Left lung (tissue), 10 donors: ENCODE data around the gene RGS7. TPM values are rescaled to one million over a fixed set of nuclear protein-coding genes. Genes with fewer than 3 reads are reported as not detected.

Source experiments
- ATAC-seq: fragments of 200-7000 bp; cut with Tn5 transposase; one replicate; pipeline ENCODE4 v1.9.1; 2020; ENCODE audit warnings: moderate library complexity
- DNase-seq, 4 donors: peaks; one replicate each; pipeline ENCODE4 v3.0.0-alpha.2; 2013 to 2020
- H3K27ac ChIP-seq, 2 donors: fragments of 200-600 bp; sonication (generic) in 1 of 2; one replicate each; pipeline versions ENCODE4 v1.5.0 to v1.8.0; 2020 to 2021
- H3K27me3 ChIP-seq, 2 donors: fragments of 200-600 bp; sonication (generic) in 1 of 2; one replicate each; pipeline versions ENCODE4 v1.5.0 to v1.8.0; 2020 to 2021
- H3K36me3 ChIP-seq, 2 donors: fragments of 200-600 bp; sonication (generic) in 1 of 2; one replicate each; pipeline versions ENCODE4 v1.5.0 to v1.8.0; 2020 to 2021
- H3K4me1 ChIP-seq, 2 donors: fragments of 200-600 bp; one replicate each; pipeline ENCODE4 v1.8.0; 2021
- H3K4me3 ChIP-seq, 2 donors: fragments of 200-600 bp; sonication (generic) in 1 of 2; one replicate each; pipeline versions ENCODE4 v1.5.0 to v1.8.0; 2020 to 2021; ENCODE audit warnings: mild to moderate bottlenecking in 1 of 2
- H3K9me3 ChIP-seq, 2 donors: fragments of 200-600 bp; sonication (generic) in 1 of 2; one replicate each; pipeline versions ENCODE4 v1.5.0 to v1.8.0; 2020 to 2021
- CTCF ChIP-seq, 2 donors: fragments of 200-600 bp; sonication (generic) in 1 of 2; IDR thresholded peaks; one replicate each; pipeline versions ENCODE4 v1.5.0 to v1.8.0; 2021; ENCODE audit warnings: antibody characterized with exemption in 2 of 2
- intact Hi-C, 2 donors: fragments of 100-400 bp; cut with DNase I; formaldehyde crosslinking; loops; one replicate each; pipeline versions ENCODE4 v1.11.2 to v1.14.2; 2022
- polyA plus RNA-seq, 6 donors: library from polyadenylated mRNA; unstranded; fragments of 120-200 nt; gene quantifications; one replicate each; pipeline ENCODE4 v1.2.1, GENCODE V29; 2013; ENCODE audit not compliant: insufficient read length in 6 of 6
- total RNA-seq, 2 donors: library from RNA; stranded (reverse); fragmentation: NEBNext Ultra II Directional; extraction: Animal tissue kit (Norgen Biotek cat#: 25700); gene quantifications; one replicate each; pipeline ENCODE4 v1.2.1, GENCODE V29; 2021
- donor health status: DM: no; HTN: yes; CAD: no.
- donor health status: DM: no; HTN: no; CAD: no.

RGS7 gene
- total and polyA plus RNA-seq, 8 donors: 0.11 to 0.43 (median 0.30) TPM; not detected in 2

DNA sequence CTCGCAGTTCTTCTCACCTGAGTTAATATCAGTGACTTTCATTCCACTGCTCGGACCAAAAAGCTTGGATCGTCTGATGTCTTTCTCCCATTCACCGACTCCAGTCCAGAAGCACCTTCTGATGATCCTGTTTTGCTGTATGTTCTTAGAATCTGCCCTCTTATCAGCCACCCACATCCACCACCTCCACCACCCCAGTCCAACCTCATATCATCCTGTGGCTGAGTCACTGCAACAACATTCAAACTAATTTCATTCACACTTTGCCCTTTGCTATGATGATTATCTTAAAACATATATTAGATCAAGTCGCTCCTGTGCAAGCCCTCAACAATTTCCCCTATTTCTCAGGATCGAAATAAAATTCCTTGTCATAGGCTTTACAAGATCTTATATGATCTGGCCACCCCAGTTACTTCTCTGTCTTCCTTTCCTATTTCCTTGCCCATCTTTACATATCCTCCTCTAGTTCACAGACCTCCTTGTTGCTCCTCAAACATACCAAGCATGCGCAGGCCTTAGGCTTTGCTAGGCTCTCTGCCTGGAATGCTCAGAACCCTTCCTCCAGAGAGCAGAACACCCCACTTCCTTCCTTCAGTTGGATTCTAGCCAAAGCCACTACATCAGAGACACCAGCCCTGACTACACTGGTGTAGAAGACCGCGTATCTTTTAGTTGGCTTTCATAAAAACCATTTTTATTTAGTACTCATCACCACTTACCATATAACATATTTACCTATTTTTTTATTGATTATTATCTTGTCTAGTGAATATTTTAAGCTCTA is 409.4 kb downstream of the RGS7 start:
- H3K36me3 ChIP-seq: no peaks in the 10 kb centered on the region
- H3K27ac ChIP-seq: no peak overlapping the region
- H3K4me1 ChIP-seq: no peaks in the 10 kb centered on the region
- DNase-seq (no peak), ATAC-seq (no peak)
- no peaks in the 10 kb centered on the region for H3K27me3 ChIP-seq
- H3K9me3 ChIP-seq: no peaks in the 10 kb centered on the region
- H3K4me3 ChIP-seq: no peak overlapping the region
- intact Hi-C loops: no loop called here
- TF ChIP-seq CTCF (IDR thresholded peaks at IDR 0.05): no peak

DNA sequence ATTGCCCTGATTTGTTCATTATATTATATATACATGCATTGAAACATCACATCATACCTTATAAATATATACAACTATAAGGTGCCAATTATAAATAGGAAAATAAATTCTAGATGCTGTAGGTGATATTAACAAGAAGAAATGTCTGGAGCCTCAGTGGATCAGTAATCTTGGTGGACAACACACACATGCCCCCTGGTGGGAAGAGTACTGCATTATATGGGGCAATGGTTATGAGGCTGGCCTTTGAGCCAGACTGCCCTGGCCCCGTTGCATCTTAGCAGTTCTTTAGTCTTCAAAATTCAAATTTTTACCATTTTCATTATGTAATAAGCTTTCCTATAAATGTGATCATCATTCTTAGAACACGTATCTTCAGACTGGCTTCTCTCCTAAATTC is 410.1 kb downstream of the RGS7 start:
- H3K27me3 ChIP-seq: no peaks in the 10 kb centered on the region
- no peaks in the 10 kb centered on the region for H3K9me3 ChIP-seq
- ATAC-seq: peak; percentile 73
- intact Hi-C loops: no loop called here
- peak in 1 of 4 donors; percentile 14 for DNase-seq
- H3K27ac ChIP-seq: no peak overlapping the region
- no peaks in the 10 kb centered on the region for H3K4me1 ChIP-seq
- H3K36me3 ChIP-seq: no peaks in the 10 kb centered on the region
- TF ChIP-seq CTCF (IDR thresholded peaks at IDR 0.05): peak in 1 of 2 donors; percentile 18
- no peak overlapping the region for H3K4me3 ChIP-seq

DNA sequence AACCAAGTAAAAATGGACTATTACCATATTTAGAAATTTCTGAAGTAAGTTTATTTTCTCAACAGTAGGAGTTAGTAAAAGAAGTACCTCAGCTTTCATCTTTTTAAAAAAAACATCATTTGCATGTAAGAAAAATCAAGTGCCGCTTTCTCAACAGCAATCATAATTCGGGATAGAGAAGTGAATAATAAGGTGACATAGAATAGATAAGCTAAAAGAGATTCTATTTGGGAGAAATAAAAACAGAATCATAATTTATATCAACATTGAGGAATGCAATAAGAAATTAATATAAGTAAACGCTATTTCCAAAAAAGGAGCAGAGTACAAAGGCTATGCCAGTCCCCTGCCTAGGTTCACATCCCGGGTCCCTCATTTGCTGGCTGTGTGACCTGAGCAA is 414.1 kb downstream of the RGS7 start:
- DNase-seq (no peak), ATAC-seq (no peak)
- H3K4me3 ChIP-seq: no peak overlapping the region
- H3K27me3 ChIP-seq: no peaks in the 10 kb centered on the region
- no peak overlapping the region for H3K27ac ChIP-seq
- H3K9me3 ChIP-seq: peaks cover 0 to 3% of the 10 kb centered on the region in 2 donors
- no peaks in the 10 kb centered on the region for H3K4me1 ChIP-seq
- intact Hi-C loops: no loop called here
- no peak for TF ChIP-seq CTCF (IDR thresholded peaks at IDR 0.05)
- H3K36me3 ChIP-seq: no peaks in the 10 kb centered on the region

DNA sequence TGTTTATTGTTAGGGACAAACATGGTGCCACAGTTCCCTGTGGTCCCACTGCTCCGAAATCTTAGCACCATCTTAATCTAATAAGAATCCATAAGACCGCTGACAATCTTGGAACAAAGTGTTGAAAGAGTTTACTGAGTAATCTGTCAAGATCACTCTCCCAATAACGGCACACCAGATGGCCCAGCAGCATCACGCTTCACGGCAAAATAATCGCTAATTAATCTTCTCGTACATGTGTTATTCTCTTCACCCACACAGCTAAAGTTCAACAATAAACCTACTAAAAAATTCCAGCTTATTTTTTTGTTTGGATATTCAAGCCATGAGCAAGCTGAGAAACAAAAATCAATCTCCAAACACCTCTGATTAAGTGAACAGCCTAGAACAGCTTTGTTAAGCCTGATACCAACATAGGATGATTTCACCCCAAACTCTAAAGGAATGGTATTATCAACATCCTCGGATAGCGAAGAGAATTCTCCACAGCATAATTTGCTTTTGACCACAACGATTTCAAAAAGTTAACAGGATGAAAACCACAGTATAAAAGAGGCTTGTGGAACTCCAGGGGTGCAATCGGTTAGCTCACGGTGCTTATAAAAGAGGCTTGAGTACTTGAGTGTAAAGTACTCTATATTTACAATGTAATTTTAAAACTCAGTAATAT is 415.2 kb downstream of the RGS7 start:
- intact Hi-C loops: no loop called here
- Histone ChIP-seq H3K4me1 (no peaks in the 10 kb centered on the region), H3K27ac (no peak overlapping the region), H3K27me3 (no peaks in the 10 kb centered on the region), H3K36me3 (no peaks in the 10 kb centered on the region), H3K4me3 (no peak overlapping the region), H3K9me3 (peaks cover 0 to 12% of the 10 kb centered on the region in 2 donors)
- DNase-seq (no peak), ATAC-seq (no peak)
- no peak for TF ChIP-seq CTCF (IDR thresholded peaks at IDR 0.05)

DNA sequence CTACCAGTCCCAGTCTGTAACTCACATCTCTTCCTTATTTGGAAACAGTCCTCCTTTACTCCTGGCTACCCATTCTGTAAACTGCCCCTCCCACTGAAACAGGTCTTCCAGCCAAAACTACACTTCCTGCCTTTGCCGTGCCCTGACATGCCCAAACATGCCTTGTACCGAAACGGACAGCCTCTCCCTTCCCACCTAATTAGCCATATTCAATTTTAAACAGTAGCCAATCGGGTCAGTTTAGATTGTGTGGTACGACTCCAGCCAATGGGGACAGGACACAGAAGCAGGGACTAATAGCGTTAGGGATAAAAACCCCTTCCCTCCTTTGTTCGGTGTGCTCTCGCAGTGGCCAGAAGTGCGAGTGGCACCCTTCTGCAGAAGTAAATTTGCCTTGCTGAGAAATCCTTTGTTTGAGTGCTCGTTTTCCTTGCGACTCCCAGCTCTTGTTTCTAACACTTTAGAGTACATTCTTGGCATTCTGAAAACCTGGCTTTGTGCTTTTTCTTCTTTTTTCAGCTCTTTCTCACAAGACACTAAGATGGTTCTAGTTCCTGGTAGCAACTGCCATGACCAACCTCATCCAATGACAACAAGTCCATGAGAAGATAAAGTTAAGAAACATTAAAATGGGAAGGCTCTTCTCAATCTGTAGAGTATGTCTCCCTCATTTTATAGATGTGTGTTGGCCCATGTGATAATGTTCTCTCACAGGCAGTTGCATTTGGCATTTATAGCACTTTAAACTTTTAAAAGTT is 419.9 kb downstream of the RGS7 start:
- H3K36me3 ChIP-seq: no peaks in the 10 kb centered on the region
- no peaks in the 10 kb centered on the region for H3K27me3 ChIP-seq
- no peak overlapping the region for H3K4me3 ChIP-seq
- H3K27ac ChIP-seq: no peak overlapping the region
- H3K4me1 ChIP-seq: no peaks in the 10 kb centered on the region
- no peak for ATAC-seq
- no peak for TF ChIP-seq CTCF (IDR thresholded peaks at IDR 0.05)
- DNase-seq: no peak
- peaks cover 0 to 30% of the 10 kb centered on the region in 2 donors for H3K9me3 ChIP-seq
- intact Hi-C loops: no loop called here
